BE2C (cell line): Measurements from ENCODE around the gene ADCY10.

Experiments used
- DNase-seq: peaks from one replicate; pipeline ENCODE4 v3.0.0-alpha.2; 2020
- H3K27me3 ChIP-seq: fragments of 250-450 bp; sonication (Bioruptor Pico); 2 replicates; pipeline ENCODE4 v1.5.1; 2020; ENCODE audit warnings: mild to moderate bottlenecking
- H3K36me3 ChIP-seq: fragments of 250-450 bp; sonication (Bioruptor Pico); 2 replicates; pipeline ENCODE4 v1.5.1; 2020; ENCODE audit warnings: mild to moderate bottlenecking
- H3K4me1 ChIP-seq: fragments of 250-450 bp; sonication (Bioruptor Pico); 2 replicates; pipeline ENCODE4 v1.5.1; 2020
- H3K4me3 ChIP-seq: 2 replicates; pipeline ENCODE4 v1.5.1; 2011; ENCODE audit warnings: low read depth, low read length
- H3K9me3 ChIP-seq: fragments of 250-450 bp; sonication (Bioruptor Pico); 2 replicates; pipeline ENCODE4 v1.5.1; 2020
- TF ChIP-seq, protein P1 (sequence below): IDR thresholded peaks from 2 replicates; pipeline ENCODE4 v1.5.1; 2012; ENCODE audit warnings: mild to moderate bottlenecking, low read depth, low read length

The ADCY10 gene

DNA sequence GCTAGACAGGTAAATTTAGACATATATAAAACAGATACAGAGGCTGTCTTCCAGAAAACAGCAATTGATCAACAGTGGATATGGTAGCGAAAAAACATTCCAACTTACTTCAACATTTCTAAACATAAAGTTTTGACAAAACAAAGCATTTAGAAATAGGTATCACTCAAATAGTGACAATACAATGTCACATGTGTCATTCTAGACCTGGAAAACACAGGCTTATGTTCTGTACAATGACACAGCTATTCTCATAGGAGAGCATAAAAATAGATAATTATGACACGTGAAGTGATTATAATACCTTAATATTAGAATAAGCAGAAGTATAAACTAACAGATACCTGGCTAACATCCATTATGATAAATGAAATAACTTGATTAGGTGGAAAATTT lies 14.5 kb upstream of the ADCY10 start:
- Histone ChIP-seq H3K27me3 (no peaks in the 10 kb centered on the region), H3K4me1 (peaks cover 4% of the 10 kb centered on the region; the same call in 1 of the 2 replicates), H3K4me3 (no peak overlapping the region), H3K9me3 (no peaks in the 10 kb centered on the region), H3K36me3 (no peaks in the 10 kb centered on the region)
- no peak for DNase-seq
- TF ChIP-seq, protein P1, sequence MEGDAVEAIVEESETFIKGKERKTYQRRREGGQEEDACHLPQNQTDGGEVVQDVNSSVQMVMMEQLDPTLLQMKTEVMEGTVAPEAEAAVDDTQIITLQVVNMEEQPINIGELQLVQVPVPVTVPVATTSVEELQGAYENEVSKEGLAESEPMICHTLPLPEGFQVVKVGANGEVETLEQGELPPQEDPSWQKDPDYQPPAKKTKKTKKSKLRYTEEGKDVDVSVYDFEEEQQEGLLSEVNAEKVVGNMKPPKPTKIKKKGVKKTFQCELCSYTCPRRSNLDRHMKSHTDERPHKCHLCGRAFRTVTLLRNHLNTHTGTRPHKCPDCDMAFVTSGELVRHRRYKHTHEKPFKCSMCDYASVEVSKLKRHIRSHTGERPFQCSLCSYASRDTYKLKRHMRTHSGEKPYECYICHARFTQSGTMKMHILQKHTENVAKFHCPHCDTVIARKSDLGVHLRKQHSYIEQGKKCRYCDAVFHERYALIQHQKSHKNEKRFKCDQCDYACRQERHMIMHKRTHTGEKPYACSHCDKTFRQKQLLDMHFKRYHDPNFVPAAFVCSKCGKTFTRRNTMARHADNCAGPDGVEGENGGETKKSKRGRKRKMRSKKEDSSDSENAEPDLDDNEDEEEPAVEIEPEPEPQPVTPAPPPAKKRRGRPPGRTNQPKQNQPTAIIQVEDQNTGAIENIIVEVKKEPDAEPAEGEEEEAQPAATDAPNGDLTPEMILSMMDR: no peak

DNA sequence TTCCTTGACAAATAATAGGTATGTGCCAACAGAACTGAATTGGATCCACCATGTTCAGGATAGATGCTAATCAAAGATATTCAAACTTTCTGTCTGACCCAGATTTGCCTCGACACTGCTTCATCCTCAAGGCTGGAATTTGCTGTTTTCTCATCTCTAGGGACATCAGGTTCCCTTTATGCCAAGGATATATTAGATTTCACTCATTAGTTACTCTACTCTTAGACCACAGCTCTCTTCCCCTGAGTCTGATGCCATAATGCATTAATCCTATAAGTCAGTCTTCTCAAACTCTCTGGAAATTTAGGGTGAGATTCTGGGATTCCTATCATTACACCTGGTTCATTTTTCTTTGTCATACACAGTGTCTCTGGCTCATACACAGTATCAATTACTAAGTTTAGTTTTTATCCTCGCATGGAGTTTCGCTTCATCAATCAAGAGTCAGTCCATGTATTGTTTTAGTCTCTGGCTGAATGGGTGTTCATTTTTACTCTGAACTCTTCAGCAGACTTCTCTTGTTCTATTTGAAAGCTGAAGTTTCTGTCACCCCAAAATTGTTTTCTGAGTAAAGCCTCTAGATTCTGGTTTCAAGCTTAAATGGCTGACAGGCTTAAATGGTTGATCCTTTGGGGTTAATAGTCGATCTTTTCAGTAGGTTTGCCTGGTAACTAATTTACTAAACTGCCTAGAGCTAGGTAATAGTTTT lies 13.3 kb upstream of the ADCY10 start:
- H3K27me3 ChIP-seq: no peaks in the 10 kb centered on the region
- H3K4me1 ChIP-seq: peaks cover 4% of the 10 kb centered on the region; the same call in 1 of the 2 replicates
- H3K36me3 ChIP-seq: no peaks in the 10 kb centered on the region
- H3K4me3 ChIP-seq: no peak overlapping the region
- DNase-seq: no peak
- H3K9me3 ChIP-seq: no peaks in the 10 kb centered on the region
- TF ChIP-seq, protein P1: no peak

DNA sequence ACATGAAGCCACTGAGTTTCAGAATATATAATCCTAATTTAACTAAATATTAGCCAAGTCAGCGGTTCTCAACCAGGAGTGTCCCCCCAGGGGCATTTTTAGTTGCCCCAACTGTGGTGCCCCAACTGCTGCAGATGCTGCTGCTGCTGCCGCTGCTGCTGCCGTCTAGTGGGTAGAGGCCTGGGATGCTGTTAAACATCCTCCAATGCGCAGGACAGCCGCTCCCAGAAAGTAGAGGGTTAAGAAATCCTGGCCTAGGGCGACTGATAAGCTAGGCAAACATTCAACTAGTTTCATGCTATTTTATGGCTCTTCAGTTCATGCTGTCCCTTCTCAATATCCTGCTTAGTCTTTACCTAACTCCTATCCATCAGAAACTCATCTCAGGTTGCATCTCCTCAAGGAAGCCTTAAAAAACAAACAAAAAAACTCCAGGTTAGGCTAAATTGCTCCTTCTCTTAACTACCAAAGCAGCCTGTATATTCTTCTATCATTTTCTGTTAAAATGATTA lies 12.6 kb upstream of the ADCY10 start:
- no peaks in the 10 kb centered on the region for H3K27me3 ChIP-seq
- H3K9me3 ChIP-seq: no peaks in the 10 kb centered on the region
- peaks cover 4% of the 10 kb centered on the region; the same call in 1 of the 2 replicates for H3K4me1 ChIP-seq
- TF ChIP-seq, protein P1: no peak
- H3K4me3 ChIP-seq: no peak overlapping the region
- no peaks in the 10 kb centered on the region for H3K36me3 ChIP-seq
- DNase-seq: no peak

DNA sequence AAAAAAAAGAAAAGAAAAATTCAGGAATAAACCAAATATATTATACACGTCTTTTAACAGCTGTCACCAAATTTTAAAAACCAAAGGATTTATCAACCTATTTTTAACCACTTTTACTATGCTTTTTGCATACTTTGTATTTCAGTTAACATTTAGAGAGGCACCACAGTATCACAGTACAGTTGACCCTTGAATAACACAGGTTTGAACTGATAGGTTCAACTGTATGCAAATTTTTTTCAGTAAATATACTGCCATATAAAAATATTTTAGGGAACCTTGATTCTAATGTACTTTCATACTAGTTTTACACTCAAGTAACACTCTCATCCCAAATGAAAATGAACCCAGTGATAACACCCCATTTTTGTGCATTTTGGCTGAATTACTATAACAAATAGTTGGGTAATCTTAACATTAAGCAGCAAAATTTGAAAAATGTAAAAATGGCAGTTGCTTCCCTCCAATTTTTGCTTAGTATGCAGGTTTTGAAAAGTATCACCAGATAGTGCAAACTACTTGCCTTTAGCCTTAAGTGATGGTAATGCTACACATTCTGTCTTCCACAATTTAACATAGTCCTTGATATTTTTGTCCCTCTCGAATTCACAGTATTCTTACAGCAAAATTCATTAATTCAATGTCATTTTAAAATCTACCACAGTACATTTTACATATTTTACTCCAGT lies 10.8 kb upstream of the ADCY10 start:
- DNase-seq: no peak
- Histone ChIP-seq H3K27me3 (no peaks in the 10 kb centered on the region), H3K4me1 (peaks cover 4% of the 10 kb centered on the region; the same call in 1 of the 2 replicates), H3K36me3 (no peaks in the 10 kb centered on the region; the same call in 1 of the 2 replicates), H3K4me3 (no peak overlapping the region), H3K9me3 (no peaks in the 10 kb centered on the region)
- TF ChIP-seq, protein P1: no peak

DNA sequence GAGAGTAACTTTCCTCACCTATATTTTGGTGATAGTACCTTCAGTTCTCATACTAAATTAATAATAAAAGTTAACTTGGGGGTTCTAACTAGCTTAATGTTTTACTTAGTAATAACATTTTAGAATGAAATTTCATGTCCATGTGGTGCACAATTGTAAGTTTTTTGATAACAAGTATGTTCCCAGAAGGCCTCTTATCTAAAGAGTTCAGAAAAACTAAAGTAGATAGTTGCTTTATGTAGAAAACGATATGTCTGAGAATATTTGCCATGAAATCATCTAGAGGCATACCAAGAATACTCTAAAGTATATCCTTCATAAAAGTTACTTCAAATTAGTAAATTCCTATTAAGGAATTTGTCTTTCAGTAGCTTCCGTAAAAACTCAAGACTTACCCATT lies 10.2 kb upstream of the ADCY10 start:
- TF ChIP-seq, protein P1: no peak

More for the DNA sequence above, 10.2 kb upstream of the ADCY10 start:
- DNase-seq: no peak
- Histone ChIP-seq H3K9me3 (no peaks in the 10 kb centered on the region), H3K4me3 (no peak overlapping the region), H3K4me1 (peaks cover 4% of the 10 kb centered on the region; the same call in 1 of the 2 replicates), H3K36me3 (no peaks in the 10 kb centered on the region; the same call in 1 of the 2 replicates), H3K27me3 (no peaks in the 10 kb centered on the region)
